GM13977 (cell line): Measurements from ENCODE around the gene PROM1.

Experiments used
- DNase-seq: peaks from one replicate; pipeline ENCODE4 v3.0.0; 2012; ENCODE audit warnings: low spot score
- CTCF ChIP-seq: IDR thresholded peaks from 2 replicates; pipeline ENCODE4 v1.5.1; 2012; ENCODE audit warnings: mild to moderate bottlenecking, control low read depth; ENCODE audit not compliant: insufficient read depth; ENCODE audit errors: extremely low read depth, missing control alignments
- in situ Hi-C: fragments of 300-500 bp; cut with MboI; formaldehyde crosslinking; loops from one replicate; pipeline ENCODE4 v1.12.0; 2022; ENCODE audit warnings: low sequenced_read_pairs, low pct_unique_long_range_greater_than_20kb, mixed read lengths, inconsistent platforms; ENCODE audit not compliant: unreplicated experiment

PROM1 gene

GRCh38 chr4:15928883-15929282, 154.9 kb downstream of the PROM1 start:
- in situ Hi-C loops, result no loop called here
- TF ChIP-seq CTCF, result no peak

GRCh38 chr4:15926486-15926885, 157.3 kb downstream of the PROM1 start:
- no peak for DNase-seq
- TF ChIP-seq CTCF, result no peak
- in situ Hi-C loops, result no loop called here

More at GRCh38 chr4:15928883-15929282, 154.9 kb downstream of the PROM1 start:
- DNase-seq, result no peak

- TF ChIP-seq CTCF, result no peak
- DNase-seq, result no peak
- in situ Hi-C loops, result no loop called here
Measured at GRCh38 chr4:15925830-15926229, 158.0 kb downstream of the PROM1 start.

- DNase-seq, result no peak
- in situ Hi-C loops, result no loop called here
- TF ChIP-seq CTCF, result no peak
Measured at GRCh38 chr4:15921592-15921932, 162.3 kb downstream of the PROM1 start.

- no peak for TF ChIP-seq CTCF
- in situ Hi-C loops, result no loop called here
- DNase-seq, result no peak
Measured at GRCh38 chr4:15920723-15921591, 162.9 kb downstream of the PROM1 start.

GRCh38 chr4:15918484-15919129, 165.2 kb downstream of the PROM1 start:
- no peak for TF ChIP-seq CTCF
- in situ Hi-C loops, result no loop called here
- no peak for DNase-seq
